PC-9 (cell line): Measurements from ENCODE around the gene DOCK1. TPM values are rescaled to one million over a fixed set of nuclear protein-coding genes. Genes with fewer than 3 reads are reported as not detected.

Experiments used
- BruUV-seq: library from RNA; stranded (reverse); fragments of 400-500 nt; replicated peaks from 2 replicates; lab custom pipeline; 2021; lab: Mats Ljungman, UMichigan
- CTCF ChIA-PET: fragments of 300-600 bp; sonication (Branson Sonifier 250); formaldehyde crosslinking; loops from one replicate; lab custom pipeline; 2022; ENCODE audit warnings: antibody characterized with exemption; lab: Charles Lee
- POLR2A ChIA-PET: fragments of 300-600 bp; sonication (Branson Sonifier 250); formaldehyde crosslinking; loops from one replicate; lab custom pipeline; 2022; ENCODE audit warnings: antibody characterized with exemption; ENCODE audit not compliant: unreplicated experiment; lab: Charles Lee
- DNase-seq, 2 experiments: peaks; one replicate each; pipeline versions ENCODE4 v3.0.0 to v3.0.0-alpha.2; 2015 to 2022; ENCODE audit warnings: mixed read lengths in 1 of 2
- H2AFZ ChIP-seq: fragments of 200-600 bp; sonication (generic); 2 replicates; pipeline ENCODE4 v1.8.1; 2017; ENCODE audit warnings: antibody characterized with exemption
- H3F3A ChIP-seq: fragments of 200-600 bp; sonication (generic); 2 replicates; pipeline ENCODE4 v1.8.1; 2017; ENCODE audit warnings: antibody characterized with exemption, mild to moderate bottlenecking, low read depth; ENCODE audit not compliant: insufficient read depth
- H3K27ac ChIP-seq: fragments of 200-600 bp; sonication (generic); 2 replicates; pipeline ENCODE4 v1.6.1; 2016; ENCODE audit warnings: mixed run types
- H3K27me3 ChIP-seq: fragments of 200-600 bp; sonication (generic); 2 replicates; pipeline ENCODE4 v1.6.1; 2016; ENCODE audit warnings: low read depth, mixed run types; ENCODE audit not compliant: insufficient read depth
- H3K36me3 ChIP-seq: fragments of 200-600 bp; sonication (generic); 2 replicates; pipeline ENCODE4 v1.6.1; 2016; ENCODE audit warnings: low read depth, mixed run types
- H3K4me1 ChIP-seq: fragments of 200-600 bp; sonication (generic); replicated peaks from 2 replicates; pipeline ENCODE4 v1.6.1; 2016; ENCODE audit warnings: mixed run types; ENCODE audit not compliant: insufficient read depth
- H3K4me2 ChIP-seq: fragments of 200-600 bp; sonication (generic); 2 replicates; pipeline ENCODE4 v1.6.1; 2017; ENCODE audit warnings: mixed run types
- H3K4me3 ChIP-seq: fragments of 200-600 bp; sonication (generic); 2 replicates; pipeline ENCODE4 v1.6.1; 2016; ENCODE audit warnings: mixed run types
- H3K79me2 ChIP-seq: fragments of 200-600 bp; sonication (generic); 2 replicates; pipeline ENCODE4 v1.6.1; 2017; ENCODE audit warnings: low read depth, mixed run types
- H3K9me2 ChIP-seq: fragments of 200-600 bp; sonication (generic); 2 replicates; pipeline ENCODE4 v1.8.1; 2017; ENCODE audit warnings: mild to moderate bottlenecking; ENCODE audit not compliant: insufficient read depth
- H3K9me3 ChIP-seq: fragments of 200-600 bp; sonication (generic); 2 replicates; pipeline ENCODE4 v1.8.1; 2016; ENCODE audit warnings: low read depth; ENCODE audit not compliant: insufficient read depth
- H4K20me1 ChIP-seq: fragments of 200-600 bp; sonication (generic); 2 replicates; pipeline ENCODE4 v1.8.1; 2017; ENCODE audit not compliant: insufficient read depth
- CTCF ChIP-seq: fragments of 200-600 bp; sonication (generic); conservative IDR thresholded peaks from 2 replicates; pipeline ENCODE4 v1.6.1; 2017; ENCODE audit warnings: mixed run types, antibody characterized with exemption, mild to moderate bottlenecking, moderate library complexity
- EZH2 ChIP-seq: fragments of 200-600 bp; sonication (generic); IDR thresholded peaks from 2 replicates; pipeline ENCODE4 v1.8.0; 2017; ENCODE audit warnings: antibody characterized with exemption, low read depth
- intact Hi-C: fragments of 100-400 bp; cut with micrococcal nuclease; formaldehyde crosslinking; loops from one replicate; pipeline ENCODE4 v1.10.0; 2022; ENCODE audit not compliant: unreplicated experiment
- total RNA-seq: library from RNA; stranded (reverse); gene quantifications from 2 replicates; pipeline ENCODE4 v1.2.3, GENCODE V29; 2021

The DOCK1 gene
- total RNA-seq, 1 experiment from 2014 or later: 24.8 TPM

GRCh38 chr10:127153181-127153580 is 248.0 kb downstream of the DOCK1 start:
- no peak overlapping the region for H2AFZ ChIP-seq
- H3K9me3 ChIP-seq: no peaks in the 10 kb centered on the region
- H3K4me1 ChIP-seq: peaks cover 36% of the 10 kb centered on the region
- no peaks in the 10 kb centered on the region for H3K36me3 ChIP-seq
- no peak overlapping the region for H3K27ac ChIP-seq
- ChIA-PET CTCF (no interaction called here), POLR2A (no interaction called here)
- intact Hi-C loops: no loop called here
- DNase-seq: no peak
- TF ChIP-seq EZH2 (no peak), CTCF (no peak)
- H3K79me2 ChIP-seq: no peaks in the 10 kb centered on the region
- no peaks in the 10 kb centered on the region for H3K27me3 ChIP-seq
- no peak overlapping the region for H3K4me3 ChIP-seq
- BruUV-seq: no TSS peak
- H3K4me2 ChIP-seq: no peak overlapping the region
- no peaks in the 10 kb centered on the region for H4K20me1 ChIP-seq
- H3F3A ChIP-seq: peaks cover 17% of the 10 kb centered on the region; the same call in 1 of the 2 replicates
- no peaks in the 10 kb centered on the region for H3K9me2 ChIP-seq

- Histone ChIP-seq H3K4me2 (no peak overlapping the region), H3K4me3 (no peak overlapping the region), H3K79me2 (no peaks in the 10 kb centered on the region), H3K9me2 (no peaks in the 10 kb centered on the region), H2AFZ (no peak overlapping the region), H3K4me1 (peaks cover 17% of the 10 kb centered on the region), H3F3A (no peaks in the 10 kb centered on the region), H3K27ac (no peak overlapping the region), H3K9me3 (no peaks in the 10 kb centered on the region), H3K27me3 (no peaks in the 10 kb centered on the region), H4K20me1 (no peaks in the 10 kb centered on the region), H3K36me3 (no peaks in the 10 kb centered on the region)
- ChIA-PET POLR2A (no interaction called here), CTCF (no interaction called here)
- no peak for DNase-seq
- intact Hi-C loops: no loop called here
- TF ChIP-seq EZH2 (no peak), CTCF (no peak)
- no TSS peak for BruUV-seq
Measured at GRCh38 chr10:127154831-127155620, 249.8 kb downstream of the DOCK1 start.

GRCh38 chr10:127157089-127157488 is 251.9 kb downstream of the DOCK1 start:
- H3K4me1 ChIP-seq: peaks cover 6% of the 10 kb centered on the region; the same call in 1 of the 2 replicates
- no peak for TF ChIP-seq CTCF
- no peak for TF ChIP-seq EZH2
- H3K27me3 ChIP-seq: no peaks in the 10 kb centered on the region
- ChIA-PET CTCF (no interaction called here), POLR2A (no interaction called here)
- H3K9me3 ChIP-seq: no peaks in the 10 kb centered on the region
- no peak overlapping the region for H3K27ac ChIP-seq
- no peak overlapping the region for H2AFZ ChIP-seq
- H3K4me3 ChIP-seq: no peak overlapping the region
- intact Hi-C loops: no loop called here
- BruUV-seq: no TSS peak
- H3K9me2 ChIP-seq: no peaks in the 10 kb centered on the region
- H3K79me2 ChIP-seq: no peaks in the 10 kb centered on the region
- no peaks in the 10 kb centered on the region for H3K36me3 ChIP-seq
- no peak overlapping the region for H3K4me2 ChIP-seq
- no peaks in the 10 kb centered on the region for H3F3A ChIP-seq
- no peaks in the 10 kb centered on the region for H4K20me1 ChIP-seq
- DNase-seq: no peak
